ENCODE measurements around the gene KANK4. TPM values are rescaled to one million over a fixed set of nuclear protein-coding genes. Genes with fewer than 3 reads are reported as not detected.

KANK4 gene
- total and polyA plus RNA-seq, 2 of the 8 experiments (the other 6 are each of a cell fraction or from before 2014, with no cell fraction given): 0.22 to 0.26 TPM

DNA sequence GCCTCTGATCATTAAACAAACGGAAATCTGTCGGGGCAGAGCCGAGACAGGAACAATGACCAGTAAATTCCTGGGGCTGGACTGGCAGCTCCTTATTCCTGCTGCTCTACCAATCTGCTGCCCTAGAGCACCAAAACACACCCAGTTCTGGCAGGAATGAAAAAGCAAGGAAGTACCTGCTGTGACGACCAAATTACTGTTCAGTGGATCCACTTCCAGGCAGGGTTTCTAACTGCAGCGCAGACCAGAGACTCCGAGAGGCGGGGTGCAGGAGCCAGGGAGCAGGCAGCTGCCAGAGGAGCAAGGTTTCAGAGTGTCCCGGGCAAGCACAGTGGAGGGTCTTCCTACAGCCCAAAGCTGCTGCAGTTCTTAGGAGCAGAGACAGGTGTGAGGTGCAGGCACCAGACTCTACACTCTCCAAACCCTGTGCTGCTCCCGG, 32.4 kb downstream of the KANK4 start (continued):
- TF ChIP-seq CHD2 (IDR thresholded peaks at IDR 0.05; ENCODE audit: low read length) (no peak), FOSL1 (IDR thresholded peaks at IDR 0.05; ENCODE audit: insufficient read depth, low read depth, low read length) (no peak), TCF12 (IDR thresholded peaks at IDR 0.05; ENCODE audit: low read depth, low read length) (no peak), SP2 (IDR thresholded peaks at IDR 0.05; ENCODE audit: low read length) (no peak), YY1 (IDR thresholded peaks at IDR 0.05; ENCODE audit: low read depth, low read length) (no peak), KDM1A (IDR thresholded peaks at IDR 0.05; ENCODE audit: borderline replicate concordance, low read length) (peak; percentile 63; the same call in 1 of the 2 replicates), TEAD4 (IDR thresholded peaks at IDR 0.05; ENCODE audit: low read depth, low read length) (peak; percentile 90), JUND (IDR thresholded peaks at IDR 0.05; ENCODE audit: low read length) (no peak), POU5F1 (IDR thresholded peaks at IDR 0.05; ENCODE audit: low read depth, low read length) (no peak), RXRA (IDR thresholded peaks at IDR 0.05; ENCODE audit: insufficient read depth, low read depth, low read length) (no peak), CBX8 (IDR thresholded peaks at IDR 0.05; ENCODE audit: borderline replicate concordance, low read depth, low read length) (no peak), SUZ12 (IDR thresholded peaks at IDR 0.05; ENCODE audit: low read length) (no peak), TBP (IDR thresholded peaks at IDR 0.05; ENCODE audit: low read depth, low read length) (0 out of 2 replicates have a peak, but pooled peaks have one; percentile 24), KDM5A (IDR thresholded peaks at IDR 0.05; ENCODE audit: low read length) (no peak), ZNF274 (IDR thresholded peaks at IDR 0.05; ENCODE audit: borderline replicate concordance, extremely low read depth, low read length) (no peak), GABPA (IDR thresholded peaks at IDR 0.05; ENCODE audit: borderline replicate concordance, insufficient read depth, low read length) (no peak; the same call in 1 of the 2 replicates), RAD21 (IDR thresholded peaks at IDR 0.05 in 1 of 2, conservative IDR thresholded peaks at IDR 0.05 in 1 of 2; ENCODE audit: low read depth in 2 of 2, low read length in 2 of 2) (peak in 1 of 2 experiments; percentile 17; a peak in 1 of 4 replicates)
- TF ChIP-seq, protein P1, sequence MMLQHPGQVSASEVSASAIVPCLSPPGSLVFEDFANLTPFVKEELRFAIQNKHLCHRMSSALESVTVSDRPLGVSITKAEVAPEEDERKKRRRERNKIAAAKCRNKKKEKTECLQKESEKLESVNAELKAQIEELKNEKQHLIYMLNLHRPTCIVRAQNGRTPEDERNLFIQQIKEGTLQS (IDR thresholded peaks at IDR 0.05; ENCODE audit: insufficient read depth, low read depth, low read length): no peak
- TF ChIP-seq, protein P2, sequence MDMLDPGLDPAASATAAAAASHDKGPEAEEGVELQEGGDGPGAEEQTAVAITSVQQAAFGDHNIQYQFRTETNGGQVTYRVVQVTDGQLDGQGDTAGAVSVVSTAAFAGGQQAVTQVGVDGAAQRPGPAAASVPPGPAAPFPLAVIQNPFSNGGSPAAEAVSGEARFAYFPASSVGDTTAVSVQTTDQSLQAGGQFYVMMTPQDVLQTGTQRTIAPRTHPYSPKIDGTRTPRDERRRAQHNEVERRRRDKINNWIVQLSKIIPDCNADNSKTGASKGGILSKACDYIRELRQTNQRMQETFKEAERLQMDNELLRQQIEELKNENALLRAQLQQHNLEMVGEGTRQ (IDR thresholded peaks at IDR 0.05; ENCODE audit: low read length): no peak
- TF ChIP-seq, protein P3, sequence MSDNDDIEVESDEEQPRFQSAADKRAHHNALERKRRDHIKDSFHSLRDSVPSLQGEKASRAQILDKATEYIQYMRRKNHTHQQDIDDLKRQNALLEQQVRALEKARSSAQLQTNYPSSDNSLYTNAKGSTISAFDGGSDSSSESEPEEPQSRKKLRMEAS (IDR thresholded peaks at IDR 0.05): no peak; the same call in 1 of the 2 replicates
- TF ChIP-seq, protein P4, sequence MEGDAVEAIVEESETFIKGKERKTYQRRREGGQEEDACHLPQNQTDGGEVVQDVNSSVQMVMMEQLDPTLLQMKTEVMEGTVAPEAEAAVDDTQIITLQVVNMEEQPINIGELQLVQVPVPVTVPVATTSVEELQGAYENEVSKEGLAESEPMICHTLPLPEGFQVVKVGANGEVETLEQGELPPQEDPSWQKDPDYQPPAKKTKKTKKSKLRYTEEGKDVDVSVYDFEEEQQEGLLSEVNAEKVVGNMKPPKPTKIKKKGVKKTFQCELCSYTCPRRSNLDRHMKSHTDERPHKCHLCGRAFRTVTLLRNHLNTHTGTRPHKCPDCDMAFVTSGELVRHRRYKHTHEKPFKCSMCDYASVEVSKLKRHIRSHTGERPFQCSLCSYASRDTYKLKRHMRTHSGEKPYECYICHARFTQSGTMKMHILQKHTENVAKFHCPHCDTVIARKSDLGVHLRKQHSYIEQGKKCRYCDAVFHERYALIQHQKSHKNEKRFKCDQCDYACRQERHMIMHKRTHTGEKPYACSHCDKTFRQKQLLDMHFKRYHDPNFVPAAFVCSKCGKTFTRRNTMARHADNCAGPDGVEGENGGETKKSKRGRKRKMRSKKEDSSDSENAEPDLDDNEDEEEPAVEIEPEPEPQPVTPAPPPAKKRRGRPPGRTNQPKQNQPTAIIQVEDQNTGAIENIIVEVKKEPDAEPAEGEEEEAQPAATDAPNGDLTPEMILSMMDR (IDR thresholded peaks at IDR 0.05; ENCODE audit: control extremely low read depth in 1 of 3, insufficient read depth in 1 of 3, low read depth in 1 of 3, low read length in 3 of 3): no peak

Measured in H1 (cell line).